ENCODE data around the gene SORBS1. TPM values are rescaled to one million over a fixed set of nuclear protein-coding genes. Genes with fewer than 3 reads are reported as not detected.

SORBS1 gene
- total and polyA plus RNA-seq, 2 donors (not counting 3 experiments of a cell fraction or from before 2014, with no cell fraction given), result 2.0 to 7.9 TPM

DNA sequence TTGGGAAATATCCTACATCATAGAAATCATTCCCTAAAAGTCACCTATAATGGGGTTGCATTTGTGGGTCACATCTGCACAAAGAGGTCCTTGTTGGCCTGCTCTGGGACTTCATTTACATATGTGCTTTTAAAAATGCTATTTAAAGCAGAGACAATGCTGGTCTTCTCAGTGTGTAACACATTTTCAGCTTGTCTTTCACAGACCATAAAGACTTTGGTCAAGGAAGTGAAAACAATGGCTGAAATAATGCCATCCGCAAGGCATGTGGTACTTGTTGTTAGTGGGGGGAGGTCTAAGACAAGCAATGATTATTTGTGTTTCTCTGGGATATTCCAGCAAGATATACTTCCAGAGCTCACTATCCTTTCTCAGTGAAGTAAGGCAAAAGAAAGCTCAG lies 185.8 kb downstream of the SORBS1 start:
- H2AFZ ChIP-seq (ENCODE audit: low read depth, low read length), result no peak overlapping the region
- no peak for FAIRE-seq
- DNase-seq (ENCODE audit: low read depth, low spot score), result no peak
- no peak overlapping the region for H3K9ac ChIP-seq (replicated peaks; ENCODE audit: extremely low read depth, insufficient read depth, low read length)
- peaks cover 0 to 7% of the 10 kb centered on the region in 2 experiments for H3K27me3 ChIP-seq (ENCODE audit: control insufficient read depth in 2 of 2, insufficient read depth in 2 of 2, low read length in 2 of 2)
- ChIA-PET CTCF (interaction anchor here (0.7 to 7.4 kb wide), 25 partner anchors 10 to 642 kb away, joined by 3 to 194 read pairs (median 8); partner anchors contain the start of gene TCTN3), POLR2A (interaction anchor here (0.6 kb wide), 1 partner anchor 223 kb away, joined by 5 read pairs; no protein-coding TSS in a partner anchor)
- no peak overlapping the region for H3K4me2 ChIP-seq (ENCODE audit: insufficient read depth, low read length)
- dilution Hi-C loops (cut with MboI; ENCODE audit: extremely low pct_ligation_motif_present, low sequenced_read_pairs), result no loop called here
- no peaks in the 10 kb centered on the region for H4K20me1 ChIP-seq (replicated peaks; ENCODE audit: control insufficient read depth, extremely low read depth, insufficient read depth, low read length)
- H3K9me1 ChIP-seq (replicated peaks; ENCODE audit: control insufficient read depth, extremely low read depth, insufficient read depth, low read length), result no peaks in the 10 kb centered on the region
- H3K4me3 ChIP-seq (replicated peaks in 1 of 3; ENCODE audit: insufficient read depth in 1 of 3, low read depth in 1 of 3, low read length in 3 of 3), result no peak overlapping the region
- no peaks in the 10 kb centered on the region for H3K36me3 ChIP-seq (ENCODE audit: control insufficient read depth in 2 of 2, extremely low read depth in 1 of 2, insufficient read depth in 2 of 2, low read length in 2 of 2)
- H3K4me1 ChIP-seq (ENCODE audit: control insufficient read depth, extremely low read depth, insufficient read depth, low read length), result no peaks in the 10 kb centered on the region
- no peaks in the 10 kb centered on the region for H3K79me2 ChIP-seq (ENCODE audit: control insufficient read depth, insufficient read depth, low read length)
- no TSS peak for BruUV-seq (replicated peaks)
- TF ChIP-seq, protein P1, sequence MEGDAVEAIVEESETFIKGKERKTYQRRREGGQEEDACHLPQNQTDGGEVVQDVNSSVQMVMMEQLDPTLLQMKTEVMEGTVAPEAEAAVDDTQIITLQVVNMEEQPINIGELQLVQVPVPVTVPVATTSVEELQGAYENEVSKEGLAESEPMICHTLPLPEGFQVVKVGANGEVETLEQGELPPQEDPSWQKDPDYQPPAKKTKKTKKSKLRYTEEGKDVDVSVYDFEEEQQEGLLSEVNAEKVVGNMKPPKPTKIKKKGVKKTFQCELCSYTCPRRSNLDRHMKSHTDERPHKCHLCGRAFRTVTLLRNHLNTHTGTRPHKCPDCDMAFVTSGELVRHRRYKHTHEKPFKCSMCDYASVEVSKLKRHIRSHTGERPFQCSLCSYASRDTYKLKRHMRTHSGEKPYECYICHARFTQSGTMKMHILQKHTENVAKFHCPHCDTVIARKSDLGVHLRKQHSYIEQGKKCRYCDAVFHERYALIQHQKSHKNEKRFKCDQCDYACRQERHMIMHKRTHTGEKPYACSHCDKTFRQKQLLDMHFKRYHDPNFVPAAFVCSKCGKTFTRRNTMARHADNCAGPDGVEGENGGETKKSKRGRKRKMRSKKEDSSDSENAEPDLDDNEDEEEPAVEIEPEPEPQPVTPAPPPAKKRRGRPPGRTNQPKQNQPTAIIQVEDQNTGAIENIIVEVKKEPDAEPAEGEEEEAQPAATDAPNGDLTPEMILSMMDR (IDR thresholded peaks at IDR 0.05; ENCODE audit: extremely low read depth in 1 of 2, insufficient read depth in 1 of 2, low read depth in 1 of 2, low read length in 2 of 2), result no peak
- TF ChIP-seq POLR2A (IDR thresholded peaks at IDR 0.05; ENCODE audit: low read depth, low read length), result no peak
- no peak for TF ChIP-seq JUN (IDR thresholded peaks at IDR 0.05; ENCODE audit: borderline replicate concordance, insufficient read depth, insufficient read length, low read depth)
- TF ChIP-seq EZH2 (IDR thresholded peaks at IDR 0.05; ENCODE audit: borderline replicate concordance, low read depth, low read length, severe bottlenecking), result no peak
- TF ChIP-seq, protein P2, sequence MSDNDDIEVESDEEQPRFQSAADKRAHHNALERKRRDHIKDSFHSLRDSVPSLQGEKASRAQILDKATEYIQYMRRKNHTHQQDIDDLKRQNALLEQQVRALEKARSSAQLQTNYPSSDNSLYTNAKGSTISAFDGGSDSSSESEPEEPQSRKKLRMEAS (IDR thresholded peaks at IDR 0.05; ENCODE audit: insufficient read depth, insufficient read length), result no peak
- no peak for TF ChIP-seq POLR2AphosphoS5 (IDR thresholded peaks at IDR 0.05; ENCODE audit: insufficient read depth, low read depth, low read length)
- TF ChIP-seq MYC (IDR thresholded peaks at IDR 0.05; ENCODE audit: low read depth, low read length), result no peak
- TF ChIP-seq FOS (IDR thresholded peaks at IDR 0.05; ENCODE audit: borderline replicate concordance, insufficient read depth, low read length), result no peak
- no peak for TF ChIP-seq GATA2 (IDR thresholded peaks at IDR 0.05; ENCODE audit: insufficient read depth, insufficient read length, low read depth, low read length)
- H3K27ac ChIP-seq (ENCODE audit: insufficient read depth, low read depth, low read length), result no peak overlapping the region
- no peaks in the 10 kb centered on the region for H3K9me3 ChIP-seq (replicated peaks; ENCODE audit: control insufficient read depth, insufficient read depth, low read length)
- intact Hi-C loops (cut with micrococcal nuclease), result loop anchor here (5.0 kb wide), 1 partner anchor 467 kb away; no protein-coding TSS in a partner anchor

All from endothelial cell of umbilical vein (primary cell).